GM19463 (cell line): ENCODE data around the gene MACROD2.
"Not testable (repeated sequence)": the region's sequence is repeated elsewhere in the genome, so short reads cannot be mapped to it uniquely, and the experiment has no call there.

Experiments
- ATAC-seq: cut with Tn5 transposase; IDR thresholded peaks from one replicate; pipeline ENCODE4 v1.9.1; 2021; ENCODE audit warnings: mild to moderate bottlenecking, moderate library complexity; ENCODE audit not compliant: unreplicated experiment

Gene MACROD2

DNA sequence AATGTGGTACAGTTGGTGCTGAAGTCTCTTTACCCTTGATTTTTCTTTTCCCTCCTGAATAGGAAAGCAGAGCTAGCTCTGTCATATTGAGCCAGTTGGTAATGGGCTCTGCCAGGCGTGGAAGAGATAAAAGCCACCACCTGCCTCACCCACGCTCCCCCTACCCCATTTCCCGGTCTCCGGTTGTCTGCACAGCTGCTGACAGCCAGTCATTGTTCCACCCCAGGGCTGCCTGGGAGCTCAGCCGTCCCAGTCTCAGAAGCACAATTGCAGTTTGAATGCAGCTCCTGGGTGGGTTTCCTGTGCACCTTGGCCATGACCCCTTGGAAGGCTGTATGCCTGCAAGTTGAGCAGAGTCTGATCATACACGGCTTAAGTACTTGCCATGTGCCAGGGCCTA is 1017.2 kb downstream of the MACROD2 start:
- no peak for ATAC-seq

DNA sequence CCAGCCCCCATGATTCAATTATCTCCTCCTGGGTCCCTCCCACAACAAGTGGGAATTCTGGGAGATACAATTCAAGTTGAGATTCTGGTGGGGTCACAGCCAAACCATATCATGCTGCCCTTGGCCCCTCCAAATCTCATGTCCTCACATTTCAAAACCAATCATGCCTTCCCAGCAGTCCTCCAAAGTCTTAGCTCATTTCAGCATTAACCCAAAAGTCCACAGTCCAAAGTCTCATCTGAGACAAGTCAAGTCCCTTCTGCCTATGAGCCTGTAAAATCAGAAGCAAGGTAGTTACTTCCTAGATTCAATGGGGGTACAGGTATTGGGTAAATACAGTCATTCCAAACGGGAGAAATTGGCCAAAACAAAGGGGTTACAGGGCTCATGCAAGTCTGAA is 1021.6 kb downstream of the MACROD2 start:
- not testable (repeated sequence) for ATAC-seq

- no peak for ATAC-seq
These were observed 1023.6 kb downstream of the MACROD2 start for GRCh38 chr20:15018966-15019365.

DNA sequence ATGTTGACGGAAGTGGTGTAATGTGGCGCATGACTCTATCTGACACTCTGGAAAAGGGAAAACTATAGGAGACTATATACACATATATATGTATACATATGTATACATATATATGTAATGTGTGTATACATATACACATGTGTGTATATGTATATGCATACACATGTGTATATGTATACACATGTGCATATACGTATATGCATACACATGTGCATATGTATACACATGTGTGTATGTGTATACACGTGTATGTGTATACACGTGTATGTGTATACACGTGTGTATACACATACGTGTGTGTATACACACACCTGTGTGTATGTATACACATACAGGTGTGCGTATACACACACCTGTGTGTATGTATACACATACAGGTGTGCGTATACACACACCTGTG is 1025.5 kb downstream of the MACROD2 start:
- ATAC-seq = no peak

DNA sequence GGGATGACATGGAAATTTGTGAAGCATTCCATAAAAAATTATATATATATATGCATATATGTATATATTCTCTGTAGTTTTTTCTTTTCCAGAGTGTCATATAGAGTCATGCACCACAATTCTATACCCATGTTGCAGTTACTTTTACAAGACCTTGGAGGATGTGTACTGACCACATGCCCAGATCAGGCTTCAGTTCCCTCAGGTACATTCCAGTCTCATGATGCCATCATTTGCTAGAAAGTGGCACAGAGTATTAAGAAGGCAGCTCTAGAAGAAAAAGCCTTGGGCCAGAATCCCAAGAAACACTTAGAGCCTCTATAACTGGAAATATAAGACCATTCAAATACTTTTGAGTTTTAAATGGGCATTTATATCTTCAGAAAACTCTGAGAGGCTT is 1027.6 kb downstream of the MACROD2 start:
- ATAC-seq = no peak

DNA sequence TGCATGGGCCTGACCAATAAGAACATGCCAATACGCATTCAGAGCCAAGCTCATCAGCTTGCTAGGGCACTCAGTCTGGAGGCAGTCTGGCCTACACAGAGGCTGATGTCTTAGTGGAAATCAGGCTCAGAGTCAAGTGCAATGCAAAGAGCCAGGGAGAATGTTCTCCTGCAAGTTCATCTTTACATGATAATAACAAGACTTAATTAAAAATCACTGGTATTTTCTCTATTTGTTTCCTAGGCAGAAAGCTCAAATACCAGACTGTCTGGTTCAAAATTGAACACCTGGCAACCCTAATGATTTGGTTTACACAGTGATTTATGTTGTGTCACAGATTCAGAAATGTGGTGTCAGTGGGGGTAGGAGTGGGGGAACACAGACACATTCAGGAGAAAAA is 1031.4 kb downstream of the MACROD2 start:
- ATAC-seq = no peak

- ATAC-seq = no peak
These were observed 1035.5 kb downstream of the MACROD2 start for GRCh38 chr20:15030826-15031225.

GRCh38 chr20:15031546-15032351 is 1036.4 kb downstream of the MACROD2 start:
- no peak for ATAC-seq

DNA sequence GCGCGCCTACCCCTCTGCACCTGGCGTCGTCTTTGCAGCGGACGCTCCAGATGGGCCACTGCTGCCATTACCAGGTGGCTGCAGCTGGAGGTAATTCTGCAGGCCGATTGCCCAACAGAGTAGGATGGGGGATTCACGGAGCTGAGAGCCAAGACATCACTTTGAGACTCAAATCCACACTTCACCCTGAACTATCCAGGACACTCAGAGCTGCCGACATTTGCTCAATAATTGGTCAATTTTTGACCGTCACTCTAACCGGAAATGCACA is 1037.0 kb downstream of the MACROD2 start:
- no peak for ATAC-seq

- no peak for ATAC-seq
These were observed 1038.0 kb downstream of the MACROD2 start for GRCh38 chr20:15033269-15033668.

DNA sequence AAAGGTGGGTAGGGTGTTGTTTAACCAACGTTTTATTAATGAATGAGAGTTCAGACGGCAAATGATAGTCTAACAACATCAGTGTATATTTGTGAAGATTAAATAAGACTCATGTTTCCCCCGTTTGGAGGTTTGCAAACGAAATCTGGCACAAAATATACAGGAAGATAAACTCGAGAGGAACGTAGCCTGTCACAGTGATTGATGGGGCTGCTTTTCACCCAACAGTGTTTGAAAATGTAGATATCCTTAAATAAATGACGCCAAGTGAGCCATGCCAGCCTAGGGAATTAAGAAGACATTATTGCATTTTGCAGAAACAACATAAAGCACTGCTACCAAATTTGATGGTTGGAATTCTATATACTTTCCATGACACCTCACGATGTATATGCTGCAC is 1038.6 kb downstream of the MACROD2 start:
- no peak for ATAC-seq

DNA sequence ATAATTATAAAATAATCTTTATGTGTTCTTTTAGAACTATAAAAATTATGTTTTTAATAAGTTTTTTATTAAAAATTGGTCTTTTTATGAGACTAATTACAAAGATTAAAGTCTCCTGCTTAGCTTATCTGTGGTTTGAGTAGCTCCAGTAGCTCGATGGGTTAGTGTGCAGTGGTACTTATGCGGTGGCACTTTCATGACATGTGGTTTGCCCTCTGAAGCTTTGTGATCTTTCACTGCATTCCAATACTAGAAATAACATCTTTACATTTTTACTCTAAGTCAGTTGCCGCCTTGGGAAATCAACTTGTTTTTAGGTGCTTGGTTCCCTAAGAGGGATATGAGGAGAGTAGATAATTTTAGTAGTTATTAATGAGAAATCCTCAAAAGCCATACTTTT is 1041.6 kb downstream of the MACROD2 start:
- no peak for ATAC-seq

DNA sequence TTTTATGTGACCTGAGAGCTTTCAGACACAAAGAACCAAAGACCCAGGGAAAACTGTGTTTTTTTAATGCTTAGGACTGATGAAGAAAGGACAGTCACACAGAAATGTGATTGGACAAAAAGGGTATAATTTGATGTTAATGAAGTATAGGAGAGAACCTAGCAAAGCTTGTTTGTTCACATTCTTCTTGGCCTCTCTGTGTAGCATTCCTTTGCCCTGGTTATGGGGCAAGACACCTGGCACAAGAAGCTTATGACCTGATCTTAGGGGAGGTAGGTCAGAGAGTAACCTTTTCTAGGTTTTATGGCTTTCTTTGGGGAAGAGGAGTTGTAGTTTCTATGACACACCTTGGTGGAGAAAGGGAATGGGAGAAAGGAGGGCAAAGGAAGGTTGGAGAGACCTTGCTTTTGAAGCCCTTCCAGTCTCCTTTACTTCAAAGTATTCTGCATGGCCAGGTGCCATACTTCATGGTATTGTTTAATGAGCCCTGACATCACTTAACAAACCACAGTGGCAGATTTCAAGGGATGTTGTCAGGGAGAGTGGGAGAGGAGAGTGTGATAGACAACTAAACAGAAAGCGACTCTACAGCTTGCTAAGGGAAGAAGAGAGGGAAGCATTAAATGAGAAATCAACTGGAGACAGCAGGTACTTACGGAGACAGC is 1043.9 kb downstream of the MACROD2 start:
- ATAC-seq = no peak

DNA sequence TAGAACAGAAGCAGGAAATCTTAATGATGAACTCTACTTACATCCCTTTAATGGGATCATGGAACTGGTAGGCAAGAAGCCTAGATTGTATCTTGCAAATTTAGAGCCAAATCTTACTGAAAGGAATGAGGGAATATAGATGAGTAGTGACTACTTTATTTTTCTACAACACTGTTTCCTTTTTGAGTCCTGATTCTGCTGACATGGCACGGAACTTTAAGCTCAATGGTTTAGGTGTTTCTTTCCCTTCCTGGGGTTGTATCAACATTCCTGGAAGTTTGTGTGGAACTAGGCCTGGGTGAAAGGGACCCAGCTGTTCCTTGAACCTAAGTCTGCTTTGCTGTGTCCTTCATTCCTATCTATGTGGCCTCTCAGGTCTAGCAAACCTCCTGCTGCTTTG is 1047.4 kb downstream of the MACROD2 start:
- ATAC-seq = no peak

GRCh38 chr20:15045246-15045645 is 1049.9 kb downstream of the MACROD2 start:
- no peak for ATAC-seq

DNA sequence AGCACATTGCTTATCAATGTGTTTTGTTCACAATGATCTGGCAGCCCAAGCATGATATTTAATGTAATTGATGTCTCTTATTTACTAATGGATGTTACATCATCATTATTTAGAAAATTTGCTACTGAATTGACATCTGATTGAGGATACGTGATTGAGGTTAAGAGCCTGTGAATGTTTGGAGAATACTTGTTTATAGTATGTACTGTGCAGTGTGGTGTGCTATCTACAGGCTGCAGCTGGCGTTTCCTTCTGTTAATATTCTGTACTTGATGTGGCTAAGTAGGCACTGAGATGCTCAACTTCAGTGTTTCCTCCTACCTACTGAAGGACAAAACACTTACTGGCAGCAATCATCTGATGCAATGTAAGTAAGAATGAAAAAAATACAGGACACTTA is 1051.7 kb downstream of the MACROD2 start:
- no peak for ATAC-seq

DNA sequence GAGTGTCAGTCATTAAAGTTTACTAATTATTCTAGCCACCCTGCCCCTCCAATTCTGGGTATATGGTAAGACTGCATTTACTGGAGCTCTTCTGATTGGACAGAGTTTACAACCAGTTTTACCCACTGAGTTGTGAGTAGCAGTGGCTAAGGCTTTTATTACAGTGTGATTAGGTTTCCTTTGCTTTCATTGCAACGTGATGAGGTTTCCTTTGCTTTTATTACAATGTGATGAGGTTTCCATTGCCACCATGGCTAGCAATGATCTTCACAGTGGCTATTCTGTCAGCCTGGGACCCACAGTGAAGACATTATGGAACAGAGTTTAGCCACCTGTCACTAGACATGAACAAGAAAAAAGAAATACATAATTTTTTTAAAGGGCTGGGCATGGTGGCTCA is 1052.3 kb downstream of the MACROD2 start:
- no peak for ATAC-seq

- ATAC-seq = no peak
These were observed 1060.9 kb downstream of the MACROD2 start for GRCh38 chr20:15056246-15056645.

DNA sequence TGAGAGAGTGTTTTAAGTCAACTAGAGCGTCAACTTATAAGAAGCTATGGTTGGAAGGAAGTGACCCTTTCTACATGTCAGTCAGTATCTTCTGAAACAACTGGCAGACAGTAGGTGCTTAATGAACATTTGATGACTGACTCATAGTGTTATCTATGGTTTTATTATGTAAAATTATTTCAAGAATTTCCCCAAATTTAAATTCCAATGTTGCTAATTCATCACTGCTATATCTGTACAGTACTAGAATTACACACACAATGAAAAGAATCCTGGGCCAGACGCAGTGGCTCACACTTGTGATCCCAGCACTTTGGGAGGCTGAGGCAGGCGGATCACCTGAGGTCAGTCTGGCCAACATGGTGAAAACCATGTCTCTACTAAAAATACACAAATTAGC is 1063.5 kb downstream of the MACROD2 start:
- ATAC-seq = no peak

DNA sequence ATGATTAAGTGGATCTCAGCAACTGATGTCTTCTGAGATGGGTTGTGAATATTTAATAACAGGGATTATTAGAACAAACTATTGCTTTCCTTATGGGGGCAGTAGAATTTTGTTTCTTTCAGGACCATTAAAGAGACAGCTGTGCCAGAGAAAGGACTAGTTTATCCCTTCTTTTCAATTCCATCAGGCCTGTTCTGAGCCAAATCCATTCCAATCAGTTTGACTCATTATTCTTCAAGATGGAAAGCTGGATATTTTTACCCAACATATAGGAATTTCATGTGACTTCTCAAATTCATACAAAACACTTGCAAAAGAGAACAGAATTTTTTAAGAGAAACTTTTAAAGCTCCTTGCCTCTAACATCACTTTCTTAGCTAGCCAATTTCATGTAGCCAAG is 1064.1 kb downstream of the MACROD2 start:
- no peak for ATAC-seq

GRCh38 chr20:15060265-15061060 is 1065.1 kb downstream of the MACROD2 start:
- ATAC-seq = no peak

GRCh38 chr20:15061061-15061430 is 1065.7 kb downstream of the MACROD2 start:
- ATAC-seq = no peak
